Gastrocnemius medialis (tissue), 4 donors: Measurements from ENCODE around the gene ADGRF3. TPM values are rescaled to one million over a fixed set of nuclear protein-coding genes. Genes with fewer than 3 reads are reported as not detected.
A peak's percentile ranks its signal among the peaks of the same experiment; 100 is the strongest.

Experiments used
- ATAC-seq, 2 donors: fragments of 150-250 bp; one replicate each; pipeline ENCODE4 v1.9.1; 2016
- DNase-seq, 2 donors: peaks; one replicate each; pipeline ENCODE4 v3.0.0-alpha.2; 2019
- H3K27ac ChIP-seq, 4 donors: fragments of 200-600 bp; sonication (generic); 1 replicate in 1 of 4; 2 replicates in 3 of 4; pipeline ENCODE4 v1.5.1; 2016 to 2018; ENCODE audit warnings: mild to moderate bottlenecking in 2 of 4, moderate library complexity in 1 of 4
- H3K27me3 ChIP-seq, 3 donors: fragments of 200-600 bp; sonication (generic) in 2 of 3; 1 replicate in 1 of 3; 2 replicates in 2 of 3; pipeline versions ENCODE4 v1.5.1 to v1.6.0; 2016 to 2019; ENCODE audit warnings: mild to moderate bottlenecking in 1 of 3, moderate library complexity in 1 of 3
- H3K36me3 ChIP-seq, 2 donors: fragments of 200-600 bp; sonication (generic) in 1 of 2; one replicate each; pipeline ENCODE4 v1.5.1; 2017 to 2018
- H3K4me1 ChIP-seq, 2 donors: fragments of 200-600 bp; sonication (generic) in 1 of 2; one replicate each; pipeline ENCODE4 v1.5.1; 2016 to 2017; ENCODE audit warnings: mild to moderate bottlenecking in 2 of 2
- H3K4me3 ChIP-seq, 4 donors: fragments of 200-600 bp; sonication (generic) in 3 of 4; 1 replicate in 1 of 4; 2 replicates in 3 of 4; pipeline ENCODE4 v1.5.1; 2016 to 2019; ENCODE audit warnings: mild to moderate bottlenecking in 2 of 4
- H3K9me3 ChIP-seq, 3 donors: fragments of 200-600 bp; sonication (generic) in 2 of 3; 1 replicate in 1 of 3; 2 replicates in 2 of 3; pipeline ENCODE4 v1.5.1; 2016 to 2019
- CTCF ChIP-seq, 5 experiments: fragments of 450-650 bp in 3 of 5; fragments of 200-600 bp in 2 of 5; sonication (generic) in 2 of 5; IDR thresholded peaks in 4 of 5; conservative IDR thresholded peaks in 1 of 5; 1 replicate in 4 of 5; 2 replicates in 1 of 5; pipeline ENCODE4 v1.5.1; 2016 to 2019; ENCODE audit warnings: antibody characterized with exemption in 5 of 5, mild to moderate bottlenecking in 3 of 5, moderate library complexity in 3 of 5
- POLR2A ChIP-seq, 2 donors: fragments of 450-650 bp; IDR thresholded peaks; one replicate each; pipeline ENCODE4 v1.6.1; 2017; ENCODE audit warnings: antibody characterized with exemption in 2 of 2, mild to moderate bottlenecking in 2 of 2, moderate library complexity in 2 of 2
- in situ Hi-C, 4 donors: fragments of 200-750 bp; cut with MboI; loops; one replicate each; pipeline versions ENCODE4 v1.15.0 to v1.8.0; 2017; ENCODE audit warnings: low sequenced_read_pairs in 4 of 4
- intact Hi-C: fragments of 100-400 bp; cut with DNase I; formaldehyde crosslinking; loops from one replicate; pipeline ENCODE4 v1.15.1; 2023; ENCODE audit warnings: low total_unique reads
- total RNA-seq, 4 donors: library from RNA; depleted of rRNA; stranded (reverse); fragments of >200 nt; gene quantifications; one replicate each; pipeline versions ENCODE4 v1.1.0 to v1.2.3, GENCODE V29; 2016

The ADGRF3 gene
- total RNA-seq, 4 donors from 2014 or later, result not detected

GRCh38 chr2:26281226-26281625 lies 65.4 kb downstream of the ADGRF3 start:
- in situ Hi-C loops, result no loop called here

GRCh38 chr2:26279886-26280285 lies 66.7 kb downstream of the ADGRF3 start:
- Histone ChIP-seq H3K36me3 (peaks cover 9 to 88% of the 10 kb centered on the region in 2 donors), H3K27me3 (no peaks in the 10 kb centered on the region), H3K9me3 (no peaks in the 10 kb centered on the region), H3K27ac (peak overlapping the region in 2 of 4 donors; percentile 0 to 1), H3K4me3 (no peak overlapping the region), H3K4me1 (peaks cover 9 to 10% of the 10 kb centered on the region in 2 donors)
- intact Hi-C loops (no loop called here), in situ Hi-C loops (no loop called here)
- TF ChIP-seq POLR2A (IDR thresholded peaks at IDR 0.05) (no peak), CTCF (IDR thresholded peaks at IDR 0.05 in 4 of 5, conservative IDR thresholded peaks at IDR 0.05 in 1 of 5) (no peak)
- no peak for ATAC-seq
- no peak for DNase-seq

More at GRCh38 chr2:26281226-26281625, 65.4 kb downstream of the ADGRF3 start:
- no peaks in the 10 kb centered on the region for H3K27me3 ChIP-seq
- H3K27ac ChIP-seq, result no peak overlapping the region
- intact Hi-C loops, result no loop called here
- TF ChIP-seq POLR2A (IDR thresholded peaks at IDR 0.05) (no peak), CTCF (IDR thresholded peaks at IDR 0.05 in 4 of 5, conservative IDR thresholded peaks at IDR 0.05 in 1 of 5) (no peak)
- peaks cover 9 to 96% of the 10 kb centered on the region in 2 donors for H3K36me3 ChIP-seq
- no peaks in the 10 kb centered on the region for H3K9me3 ChIP-seq
- H3K4me1 ChIP-seq, result no peaks in the 10 kb centered on the region
- ATAC-seq (no peak), DNase-seq (no peak)
- no peak overlapping the region for H3K4me3 ChIP-seq

- no peak for ATAC-seq
- intact Hi-C loops, result no loop called here
- no peak for TF ChIP-seq CTCF (IDR thresholded peaks at IDR 0.05 in 4 of 5, conservative IDR thresholded peaks at IDR 0.05 in 1 of 5)
- no peak for TF ChIP-seq POLR2A (IDR thresholded peaks at IDR 0.05)
- in situ Hi-C loops, result no loop called here
- no peak overlapping the region for H3K4me3 ChIP-seq
- H3K27me3 ChIP-seq, result no peaks in the 10 kb centered on the region
- peak overlapping the region; percentile 81 to 84 (median 82) for H3K27ac ChIP-seq
- DNase-seq, result no peak
- H3K9me3 ChIP-seq, result no peaks in the 10 kb centered on the region
- peaks cover 32 to 35% of the 10 kb centered on the region in 2 donors for H3K4me1 ChIP-seq
- H3K36me3 ChIP-seq, result peaks cover 0 to 56% of the 10 kb centered on the region in 2 donors
Observed at GRCh38 chr2:26276484-26277227, 69.9 kb downstream of the ADGRF3 start.

GRCh38 chr2:26274058-26274613 lies 72.5 kb downstream of the ADGRF3 start:
- H3K27ac ChIP-seq, result peak overlapping the region; percentile 81 to 84 (median 82)
- peaks cover 0 to 45% of the 10 kb centered on the region in 2 donors for H3K36me3 ChIP-seq
- ATAC-seq (peak; percentile 96 to 98), DNase-seq (peak; percentile 64 to 81)
- H3K9me3 ChIP-seq, result no peaks in the 10 kb centered on the region
- no peak for TF ChIP-seq POLR2A (IDR thresholded peaks at IDR 0.05)
- TF ChIP-seq CTCF (IDR thresholded peaks at IDR 0.05 in 4 of 5, conservative IDR thresholded peaks at IDR 0.05 in 1 of 5), result no peak
- intact Hi-C loops (loop anchor here (1.0 to 2.0 kb wide), 2 partner anchors 30 to 57 kb away; partner anchors contain the start of genes HADHA and HADHB), in situ Hi-C loops (no loop called here)
- no peaks in the 10 kb centered on the region for H3K27me3 ChIP-seq
- H3K4me3 ChIP-seq, result peak overlapping the region in 2 of 4 donors; percentile 8 to 15
- peaks cover 32 to 35% of the 10 kb centered on the region in 2 donors for H3K4me1 ChIP-seq
